Measurements from ENCODE around the gene GNAQ. TPM values are rescaled to one million over a fixed set of nuclear protein-coding genes. Genes with fewer than 3 reads are reported as not detected.

The GNAQ gene
- total RNA-seq, 6 experiments from 2014 or later: 41.6 to 45.8 (median 44.3) TPM

- no peak overlapping the region for H3K27ac Mint-ChIP-seq
- H3K4me3 Mint-ChIP-seq: no peak overlapping the region
- no peak for DNase-seq
- TF ChIP-seq CTCF (IDR thresholded peaks at IDR 0.05): no peak
- H3K9me3 Mint-ChIP-seq: no peaks in the 10 kb centered on the region
- H3K36me3 Mint-ChIP-seq (ENCODE audit: low read depth): peaks cover 4% of the 10 kb centered on the region; the same call in 1 of the 2 replicates
- H3K4me1 Mint-ChIP-seq (ENCODE audit: low read depth): peaks cover 53% of the 10 kb centered on the region
- no peaks in the 10 kb centered on the region for H3K27me3 Mint-ChIP-seq (ENCODE audit: insufficient read depth)
Measured at GRCh38 chr9:77901771-77902170, 129.8 kb downstream of the GNAQ start.

GRCh38 chr9:77901018-77901417, 130.6 kb downstream of the GNAQ start:
- TF ChIP-seq CTCF (IDR thresholded peaks at IDR 0.05): no peak
- H3K9me3 Mint-ChIP-seq: no peaks in the 10 kb centered on the region
- H3K27me3 Mint-ChIP-seq (ENCODE audit: insufficient read depth): no peaks in the 10 kb centered on the region
- H3K36me3 Mint-ChIP-seq (ENCODE audit: low read depth): peaks cover 4% of the 10 kb centered on the region; the same call in 1 of the 2 replicates
- peak overlapping the region; percentile 29 for H3K27ac Mint-ChIP-seq
- peak overlapping the region; percentile 18; the same call in 1 of the 2 replicates for H3K4me3 Mint-ChIP-seq
- peaks cover 56% of the 10 kb centered on the region for H3K4me1 Mint-ChIP-seq (ENCODE audit: low read depth)
- DNase-seq: no peak

- no peaks in the 10 kb centered on the region for H3K9me3 Mint-ChIP-seq
- H3K36me3 Mint-ChIP-seq (ENCODE audit: low read depth): peaks cover 12% of the 10 kb centered on the region
- H3K27ac Mint-ChIP-seq: no peak overlapping the region; the same call in 1 of the 2 replicates
- DNase-seq: peak; percentile 75
- H3K4me1 Mint-ChIP-seq (ENCODE audit: low read depth): peaks cover 62% of the 10 kb centered on the region
- peak overlapping the region; percentile 18; the same call in 1 of the 2 replicates for H3K4me3 Mint-ChIP-seq
- H3K27me3 Mint-ChIP-seq (ENCODE audit: insufficient read depth): no peaks in the 10 kb centered on the region; the same call in 1 of the 2 replicates
- no peak for TF ChIP-seq CTCF (IDR thresholded peaks at IDR 0.05)
Measured at GRCh38 chr9:77899679-77900354, 131.8 kb downstream of the GNAQ start.

- no peaks in the 10 kb centered on the region for H3K9me3 Mint-ChIP-seq
- peaks cover 57% of the 10 kb centered on the region for H3K4me1 Mint-ChIP-seq (ENCODE audit: low read depth)
- DNase-seq: no peak
- no peak overlapping the region for H3K27ac Mint-ChIP-seq
- H3K27me3 Mint-ChIP-seq (ENCODE audit: insufficient read depth): no peaks in the 10 kb centered on the region; the same call in 1 of the 2 replicates
- H3K4me3 Mint-ChIP-seq: no peak overlapping the region
- TF ChIP-seq CTCF (IDR thresholded peaks at IDR 0.05): no peak
- peaks cover 12% of the 10 kb centered on the region for H3K36me3 Mint-ChIP-seq (ENCODE audit: low read depth)
Measured at GRCh38 chr9:77898864-77899263, 132.7 kb downstream of the GNAQ start.

- H3K27ac Mint-ChIP-seq: no peak overlapping the region
- peak; percentile 47 for TF ChIP-seq CTCF (IDR thresholded peaks at IDR 0.05)
- peaks cover 49% of the 10 kb centered on the region for H3K4me1 Mint-ChIP-seq (ENCODE audit: low read depth)
- peaks cover 12% of the 10 kb centered on the region for H3K36me3 Mint-ChIP-seq (ENCODE audit: low read depth)
- no peaks in the 10 kb centered on the region for H3K9me3 Mint-ChIP-seq
- no peak overlapping the region for H3K4me3 Mint-ChIP-seq
- no peaks in the 10 kb centered on the region; the same call in 1 of the 2 replicates for H3K27me3 Mint-ChIP-seq (ENCODE audit: insufficient read depth)
- no peak for DNase-seq
Measured at GRCh38 chr9:77896938-77897667, 134.5 kb downstream of the GNAQ start.

Data from HFFc6 (cell line).